HEK293 (cell line): ENCODE results near the gene KATNBL1.

ENCODE experiments used
- CTCF ChIA-PET: fragments of 350-600 bp; formaldehyde crosslinking; extraction: SDS; loops from one replicate; lab custom pipeline; 2021; ENCODE audit warnings: antibody characterized with exemption; lab: Yijun Ruan, JAX
- POLR2A ChIA-PET: fragments of 300-600 bp; formaldehyde crosslinking; extraction: SDS; loops from one replicate; lab custom pipeline; 2020; ENCODE audit warnings: antibody characterized with exemption, inconsistent platforms; lab: Yijun Ruan, JAX
- H3K27ac ChIP-seq: fragments of 200-500 bp; sonication (Bioruptor generic); 2 replicates; pipeline ENCODE4 v1.5.1; 2014; ENCODE audit warnings: low read depth, low read length, control low read depth, inconsistent platforms; ENCODE audit errors: extremely low read depth
- H3K36me3 ChIP-seq, 2 experiments: fragments of 200-500 bp in 1 of 2; sonication (Bioruptor generic) in 1 of 2; 1 replicate in 1 of 2; 2 replicates in 1 of 2; pipeline ENCODE4 v1.5.1; 2014 to 2017; ENCODE audit warnings: inconsistent platforms in 2 of 2, low read length in 2 of 2; ENCODE audit not compliant: control insufficient read depth in 2 of 2, insufficient read depth in 1 of 2
- H3K4me1 ChIP-seq: fragments of 200-500 bp; sonication (Bioruptor generic); 2 replicates; pipeline ENCODE4 v1.5.1; 2014; ENCODE audit warnings: mild to moderate bottlenecking, low read length, inconsistent platforms; ENCODE audit not compliant: control insufficient read depth, insufficient read depth
- H3K4me3 ChIP-seq: 2 replicates; pipeline ENCODE4 v1.5.1; 2011; ENCODE audit warnings: low read depth, mild to moderate bottlenecking, control low read depth, low read length, moderate library complexity
- H3K9me3 ChIP-seq: fragments of 200-500 bp; sonication (Bioruptor generic); 2 replicates; pipeline ENCODE4 v1.5.1; 2014; ENCODE audit warnings: low read depth, low read length, inconsistent platforms; ENCODE audit not compliant: control insufficient read depth, insufficient read depth
- PRDM4 ChIP-seq: fragments of 450-650 bp; formaldehyde crosslinking; IDR thresholded peaks from 2 replicates; pipeline ENCODE4 v1.5.1; 2017; ENCODE audit warnings: missing biosample characterization, missing genetic modification characterization
- RBAK ChIP-seq: fragments of 450-650 bp; formaldehyde crosslinking; IDR thresholded peaks from 2 replicates; pipeline ENCODE4 v1.5.1; 2016; ENCODE audit warnings: missing biosample characterization, missing genetic modification characterization
- SCRT1 ChIP-seq: fragments of 450-650 bp; formaldehyde crosslinking; IDR thresholded peaks from 2 replicates; pipeline ENCODE4 v1.5.1; 2016; ENCODE audit warnings: missing biosample characterization, missing genetic modification characterization, borderline replicate concordance
- SCRT2 ChIP-seq: fragments of 450-650 bp; formaldehyde crosslinking; IDR thresholded peaks from 2 replicates; pipeline ENCODE4 v1.5.1; 2016; ENCODE audit warnings: missing biosample characterization, missing genetic modification characterization
- SETDB1 ChIP-seq: IDR thresholded peaks from one replicate; pipeline ENCODE4 v1.6.1; 2017; ENCODE audit warnings: mild to moderate bottlenecking, low read length, moderate library complexity, mixed read lengths; ENCODE audit not compliant: insufficient read length
- ZBTB20 ChIP-seq: fragments of 450-650 bp; formaldehyde crosslinking; IDR thresholded peaks from 2 replicates; pipeline ENCODE4 v1.5.1; 2016; ENCODE audit warnings: missing biosample characterization, missing genetic modification characterization
- ZNF10 ChIP-seq: fragments of 450-650 bp; formaldehyde crosslinking; IDR thresholded peaks from 2 replicates; pipeline ENCODE4 v1.5.1; 2017; ENCODE audit warnings: missing biosample characterization, missing genetic modification characterization
- ZNF18 ChIP-seq: fragments of 450-650 bp; formaldehyde crosslinking; IDR thresholded peaks from 2 replicates; pipeline ENCODE4 v1.5.1; 2016; ENCODE audit warnings: missing biosample characterization, missing genetic modification characterization
- ZNF202 ChIP-seq: fragments of 450-650 bp; formaldehyde crosslinking; IDR thresholded peaks from 2 replicates; pipeline ENCODE4 v1.5.1; 2016; ENCODE audit warnings: missing biosample characterization, missing genetic modification characterization, borderline replicate concordance
- ZNF223 ChIP-seq: fragments of 450-650 bp; formaldehyde crosslinking; IDR thresholded peaks from 2 replicates; pipeline ENCODE4 v1.5.1; 2016; ENCODE audit warnings: missing biosample characterization, missing genetic modification characterization
- ZNF416 ChIP-seq: fragments of 450-650 bp; formaldehyde crosslinking; IDR thresholded peaks from 2 replicates; pipeline ENCODE4 v1.5.1; 2016; ENCODE audit warnings: missing biosample characterization, missing genetic modification characterization
- ZNF560 ChIP-seq: fragments of 450-650 bp; formaldehyde crosslinking; IDR thresholded peaks from 2 replicates; pipeline ENCODE4 v1.5.1; 2017; ENCODE audit warnings: missing biosample characterization, missing genetic modification characterization, borderline replicate concordance
- ZNF561 ChIP-seq: fragments of 450-650 bp; IDR thresholded peaks from 2 replicates; pipeline ENCODE4 v1.5.1; 2018; ENCODE audit warnings: missing biosample characterization, missing genetic modification characterization, borderline replicate concordance
- ZNF76 ChIP-seq: fragments of 450-650 bp; formaldehyde crosslinking; IDR thresholded peaks from 2 replicates; pipeline ENCODE4; 2016; ENCODE audit warnings: low read depth, missing biosample characterization, missing genetic modification characterization, borderline replicate concordance
- ZNF777 ChIP-seq: fragments of 450-650 bp; formaldehyde crosslinking; IDR thresholded peaks from 2 replicates; pipeline ENCODE4 v1.5.1; 2017; ENCODE audit warnings: missing biosample characterization, missing genetic modification characterization, borderline replicate concordance
- ZNF791 ChIP-seq: fragments of 450-650 bp; formaldehyde crosslinking; IDR thresholded peaks from 2 replicates; pipeline ENCODE4 v1.5.1; 2016; ENCODE audit warnings: missing biosample characterization, missing genetic modification characterization
- ZSCAN30 ChIP-seq: fragments of 450-650 bp; IDR thresholded peaks from 2 replicates; pipeline ENCODE4 v1.5.1; 2018; ENCODE audit warnings: missing biosample characterization, mild to moderate bottlenecking, missing genetic modification characterization, moderate library complexity
- ZXDB ChIP-seq: fragments of 450-650 bp; formaldehyde crosslinking; IDR thresholded peaks from 2 replicates; pipeline ENCODE4 v1.5.1; 2016; ENCODE audit warnings: missing biosample characterization, missing genetic modification characterization
- TF ChIP-seq, protein P1 (sequence below): fragments of 450-650 bp; formaldehyde crosslinking; IDR thresholded peaks from 2 replicates; pipeline ENCODE4 v1.5.1; 2016; ENCODE audit warnings: missing biosample characterization, missing genetic modification characterization
- TF ChIP-seq, protein P2 (sequence below): fragments of 450-650 bp; IDR thresholded peaks from 2 replicates; pipeline ENCODE4 v1.5.1; 2018; ENCODE audit warnings: missing biosample characterization, mild to moderate bottlenecking, missing genetic modification characterization

Gene KATNBL1

DNA sequence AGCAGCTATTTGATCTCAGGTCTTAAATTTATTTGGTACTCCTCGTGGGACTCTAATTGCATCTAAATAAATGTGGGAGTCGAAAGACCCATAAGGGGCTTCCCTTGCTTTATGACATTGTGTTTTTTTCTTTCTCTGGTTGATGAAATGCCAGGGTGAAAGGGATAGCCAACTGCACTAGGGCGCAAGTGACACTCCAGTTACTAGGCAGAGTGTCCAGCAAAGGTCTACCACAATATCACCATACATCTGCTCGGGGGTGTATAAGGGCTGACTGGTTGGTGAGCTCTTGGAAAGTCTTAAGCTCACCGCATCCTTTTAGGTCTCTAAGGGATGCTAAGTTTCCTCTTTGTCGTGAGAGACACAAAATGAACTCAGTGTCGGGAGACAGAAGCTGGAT is 54.0 kb downstream of the KATNBL1 start:
- H3K36me3 ChIP-seq = peaks cover 8 to 42% of the 10 kb centered on the region in 2 experiments; a peak in 2 of 3 replicates
- no peaks in the 10 kb centered on the region for H3K9me3 ChIP-seq
- POLR2A ChIA-PET = no interaction called here
- no peak overlapping the region for H3K4me3 ChIP-seq
- no peaks in the 10 kb centered on the region for H3K4me1 ChIP-seq
- TF ChIP-seq ZNF777 (no peak), PRDM4 (tag by site-specific recombination) (no peak), ZNF18 (tag by site-specific recombination) (no peak), ZNF223 (tag by site-specific recombination) (no peak), ZNF416 (no peak), ZNF791 (tag by site-specific recombination) (no peak), ZXDB (tag by site-specific recombination) (no peak)
- TF ChIP-seq, all 188 proteins: peak for 0
- no peak overlapping the region for H3K27ac ChIP-seq
- CTCF ChIA-PET = no interaction called here

- ChIA-PET POLR2A (no interaction called here), CTCF (no interaction called here)
- H3K9me3 ChIP-seq = no peaks in the 10 kb centered on the region
- TF ChIP-seq SETDB1 = peak; percentile 91
- TF ChIP-seq, protein P1, sequence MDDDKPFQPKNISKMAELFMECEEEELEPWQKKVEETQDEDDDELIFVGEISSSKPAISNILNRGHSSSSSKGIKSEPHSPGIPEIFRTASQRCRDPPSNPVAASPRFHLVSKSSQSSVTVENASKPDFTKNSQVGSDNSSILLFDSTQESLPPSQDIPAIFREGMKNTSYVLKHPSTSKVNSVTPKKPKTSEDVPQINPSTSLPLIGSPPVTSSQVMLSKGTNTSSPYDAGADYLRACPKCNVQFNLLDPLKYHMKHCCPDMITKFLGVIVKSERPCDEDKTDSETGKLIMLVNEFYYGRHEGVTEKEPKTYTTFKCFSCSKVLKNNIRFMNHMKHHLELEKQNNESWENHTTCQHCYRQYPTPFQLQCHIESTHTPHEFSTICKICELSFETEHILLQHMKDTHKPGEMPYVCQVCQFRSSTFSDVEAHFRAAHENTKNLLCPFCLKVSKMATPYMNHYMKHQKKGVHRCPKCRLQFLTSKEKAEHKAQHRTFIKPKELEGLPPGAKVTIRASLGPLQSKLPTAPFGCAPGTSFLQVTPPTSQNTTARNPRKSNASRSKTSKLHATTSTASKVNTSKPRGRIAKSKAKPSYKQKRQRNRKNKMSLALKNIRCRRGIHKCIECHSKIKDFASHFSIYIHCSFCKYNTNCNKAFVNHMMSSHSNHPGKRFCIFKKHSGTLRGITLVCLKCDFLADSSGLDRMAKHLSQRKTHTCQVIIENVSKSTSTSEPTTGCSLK (tag by site-specific recombination) = no peak
- H3K4me1 ChIP-seq = no peaks in the 10 kb centered on the region
- H3K27ac ChIP-seq = no peak overlapping the region
- no peak overlapping the region for H3K4me3 ChIP-seq
- H3K36me3 ChIP-seq = peaks cover 8 to 47% of the 10 kb centered on the region in 2 experiments; a peak in 2 of 3 replicates
Observed at GRCh38 chr15:34154725-34155204, 55.1 kb downstream of the KATNBL1 start.

GRCh38 chr15:34147371-34148140 is 62.3 kb downstream of the KATNBL1 start:
- POLR2A ChIA-PET = no interaction called here
- TF ChIP-seq SCRT1 (tag by site-specific recombination) (no peak), ZNF202 (tag by site-specific recombination) (no peak), SCRT2 (tag by site-specific recombination) (no peak), ZNF561 (tag by site-specific recombination) (no peak), ZBTB20 (tag by site-specific recombination) (no peak), ZNF560 (tag by site-specific recombination) (no peak), ZSCAN30 (tag by site-specific recombination) (no peak), RBAK (tag by site-specific recombination) (no peak), ZNF10 (tag by site-specific recombination) (no peak), ZNF76 (tag by site-specific recombination) (no peak)
- TF ChIP-seq, protein P2, sequence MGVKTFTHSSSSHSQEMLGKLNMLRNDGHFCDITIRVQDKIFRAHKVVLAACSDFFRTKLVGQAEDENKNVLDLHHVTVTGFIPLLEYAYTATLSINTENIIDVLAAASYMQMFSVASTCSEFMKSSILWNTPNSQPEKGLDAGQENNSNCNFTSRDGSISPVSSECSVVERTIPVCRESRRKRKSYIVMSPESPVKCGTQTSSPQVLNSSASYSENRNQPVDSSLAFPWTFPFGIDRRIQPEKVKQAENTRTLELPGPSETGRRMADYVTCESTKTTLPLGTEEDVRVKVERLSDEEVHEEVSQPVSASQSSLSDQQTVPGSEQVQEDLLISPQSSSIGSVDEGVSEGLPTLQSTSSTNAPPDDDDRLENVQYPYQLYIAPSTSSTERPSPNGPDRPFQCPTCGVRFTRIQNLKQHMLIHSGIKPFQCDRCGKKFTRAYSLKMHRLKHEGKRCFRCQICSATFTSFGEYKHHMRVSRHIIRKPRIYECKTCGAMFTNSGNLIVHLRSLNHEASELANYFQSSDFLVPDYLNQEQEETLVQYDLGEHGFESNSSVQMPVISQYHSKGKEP (tag by site-specific recombination) = no peak
- CTCF ChIA-PET = interaction anchor here (0.9 kb wide), 1 partner anchor 39 kb away, joined by 5 read pairs; no protein-coding TSS in a partner anchor

More at GRCh38 chr15:34147371-34148140, 62.3 kb downstream of the KATNBL1 start:
- peaks cover 10 to 41% of the 10 kb centered on the region in 2 experiments; a peak in 2 of 3 replicates for H3K36me3 ChIP-seq
- H3K4me3 ChIP-seq = no peak overlapping the region
- no peak overlapping the region for H3K27ac ChIP-seq
- no peaks in the 10 kb centered on the region for H3K9me3 ChIP-seq
- no peaks in the 10 kb centered on the region for H3K4me1 ChIP-seq
